Activated CD4-positive, alpha-beta T cell treated with anti-CD3 and anti-CD28 coated beads for 36 hours (primary cell): ENCODE data around the gene TRDMT1. TPM values are rescaled to one million over a fixed set of nuclear protein-coding genes. Genes with fewer than 3 reads are reported as not detected.
A peak's percentile ranks its signal among the peaks of the same experiment; 100 is the strongest.

Experiments used
- ATAC-seq: fragments of 200-7000 bp; cut with Tn5 transposase; one replicate; pipeline ENCODE4 v1.10.0; 2021; ENCODE audit warnings: mild to moderate bottlenecking, moderate library complexity
- CTCF ChIA-PET: fragments of 350-600 bp; sonication (Branson Sonifier 250); formaldehyde crosslinking; loops from one replicate; lab custom pipeline; 2021; ENCODE audit warnings: antibody characterized with exemption; lab: Charles Lee
- POLR2A ChIA-PET: fragments of 350-600 bp; sonication (Branson Sonifier 250); formaldehyde crosslinking; loops from one replicate; lab custom pipeline; 2021; ENCODE audit warnings: antibody characterized with exemption, inconsistent platforms; lab: Charles Lee
- DNase-seq: peaks from one replicate; pipeline ENCODE4 v3.0.0-alpha.2; 2020
- H3K27ac Mint-ChIP-seq: one replicate; pipeline ENCODE4 v1.8.0; 2021; ENCODE audit warnings: mixed read lengths
- H3K27me3 Mint-ChIP-seq: one replicate; pipeline ENCODE4 v1.8.0; 2021; ENCODE audit warnings: mixed read lengths
- H3K36me3 Mint-ChIP-seq: one replicate; pipeline ENCODE4 v1.8.0; 2021; ENCODE audit warnings: low read depth, mixed read lengths
- H3K4me1 Mint-ChIP-seq: one replicate; pipeline ENCODE4 v1.8.0; 2021; ENCODE audit warnings: mixed read lengths
- H3K4me3 Mint-ChIP-seq: one replicate; pipeline ENCODE4 v1.8.0; 2021; ENCODE audit warnings: mild to moderate bottlenecking, moderate library complexity, mixed read lengths
- H3K9me3 Mint-ChIP-seq: one replicate; pipeline ENCODE4 v1.8.0; 2021; ENCODE audit warnings: low read depth, mixed read lengths
- intact Hi-C, 2 experiments: fragments of 100-400 bp; cut with DNase I in 1 of 2; cut with micrococcal nuclease in 1 of 2; formaldehyde crosslinking; loops; one replicate each; pipeline versions ENCODE4 v1.14.2 to v1.15.1; 2022 to 2024; cut with DNase I, micrococcal nuclease
- total RNA-seq, 2 experiments: library from RNA; stranded (reverse); gene quantifications; one replicate each; pipeline ENCODE4 v1.2.3, GENCODE V29; 2021

TRDMT1 gene, protein sequence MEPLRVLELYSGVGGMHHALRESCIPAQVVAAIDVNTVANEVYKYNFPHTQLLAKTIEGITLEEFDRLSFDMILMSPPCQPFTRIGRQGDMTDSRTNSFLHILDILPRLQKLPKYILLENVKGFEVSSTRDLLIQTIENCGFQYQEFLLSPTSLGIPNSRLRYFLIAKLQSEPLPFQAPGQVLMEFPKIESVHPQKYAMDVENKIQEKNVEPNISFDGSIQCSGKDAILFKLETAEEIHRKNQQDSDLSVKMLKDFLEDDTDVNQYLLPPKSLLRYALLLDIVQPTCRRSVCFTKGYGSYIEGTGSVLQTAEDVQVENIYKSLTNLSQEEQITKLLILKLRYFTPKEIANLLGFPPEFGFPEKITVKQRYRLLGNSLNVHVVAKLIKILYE
- 10 to 100 TPM in 1 of 2 experiments, 1 to 10 TPM in 1; 6.6 to 11.6 TPM for total RNA-seq

DNA sequence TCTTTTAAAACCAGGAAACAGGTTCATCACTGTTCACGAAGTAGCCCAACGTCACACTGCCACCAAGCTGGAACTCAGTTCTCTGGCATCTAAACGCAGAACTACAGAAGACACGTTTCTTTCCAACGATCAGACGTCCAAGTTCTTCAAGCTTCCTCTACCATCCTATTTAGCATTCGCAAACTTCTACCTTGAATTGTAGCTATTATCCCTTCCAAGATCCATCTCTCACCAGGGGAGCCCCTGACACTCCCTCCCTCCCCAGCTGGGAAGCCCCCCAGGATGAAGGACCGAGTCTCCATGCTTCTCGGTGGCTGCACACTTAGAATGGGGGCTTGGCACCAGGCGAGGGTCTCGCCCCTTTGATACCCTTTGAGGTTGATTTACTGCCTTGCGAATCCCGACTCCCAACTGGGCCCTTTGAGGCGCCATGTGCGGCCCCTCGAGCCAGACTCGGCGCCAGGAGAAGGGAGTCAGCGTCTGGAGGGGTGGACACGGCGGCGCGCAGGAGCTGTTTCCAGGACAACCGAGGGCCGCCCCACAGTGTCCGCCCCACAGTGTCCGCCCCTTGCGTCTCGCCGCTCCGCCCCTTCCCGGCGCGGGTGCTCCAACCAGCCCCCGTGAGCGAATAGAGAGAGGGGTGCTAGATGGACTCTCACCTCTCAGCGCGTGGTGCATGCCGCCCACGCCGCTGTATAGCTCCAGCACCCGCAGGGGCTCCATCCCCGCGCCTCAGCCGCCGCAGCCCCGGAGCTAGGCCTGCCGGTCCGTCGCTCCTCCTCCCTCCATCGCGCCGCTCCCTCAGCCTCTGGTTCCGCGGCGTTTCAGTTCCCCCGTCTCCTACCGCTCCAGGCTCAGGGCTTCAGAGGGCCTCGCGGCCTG, at the start of gene TRDMT1:
Gene TRDMT1 (minus strand): TSS at position 761 of the 882 bp plus-strand sequence. CDS start 38 bp downstream, at position 723.
- ChIA-PET CTCF (interaction anchor here (0.8 to 2.6 kb wide), 8 partner anchors 9 to 56 kb away, joined by 3 to 18 read pairs (median 4); no protein-coding TSS in a partner anchor), POLR2A (interaction anchor here (0.7 to 2.0 kb wide), 7 partner anchors 15 to 442 kb away, joined by 3 to 13 read pairs (median 4); partner anchors contain the start of genes STAM and VIM)
- ATAC-seq (peak; percentile 91), DNase-seq (peak; percentile 85)
- Mint-ChIP-seq H3K4me1 (peaks cover 46% of the 10 kb centered on the region), H3K4me3 (peak within 1 kb of the TSS; percentile 86), H3K27me3 (no peaks in the 10 kb centered on the region), H3K36me3 (no peaks in the 10 kb centered on the region), H3K9me3 (no peaks in the 10 kb centered on the region), H3K27ac (peak within 1 kb of the TSS; percentile 89)
- intact Hi-C loops: loop anchor here (1.0 to 10.0 kb wide), 9 partner anchors 15 to 1454 kb away; partner anchors contain the start of genes ARL5B (in 1 of the 2), NSUN6 (in 1 of the 2), PTER (in 1 of the 2) and STAM (in 1 of the 2)

DNA sequence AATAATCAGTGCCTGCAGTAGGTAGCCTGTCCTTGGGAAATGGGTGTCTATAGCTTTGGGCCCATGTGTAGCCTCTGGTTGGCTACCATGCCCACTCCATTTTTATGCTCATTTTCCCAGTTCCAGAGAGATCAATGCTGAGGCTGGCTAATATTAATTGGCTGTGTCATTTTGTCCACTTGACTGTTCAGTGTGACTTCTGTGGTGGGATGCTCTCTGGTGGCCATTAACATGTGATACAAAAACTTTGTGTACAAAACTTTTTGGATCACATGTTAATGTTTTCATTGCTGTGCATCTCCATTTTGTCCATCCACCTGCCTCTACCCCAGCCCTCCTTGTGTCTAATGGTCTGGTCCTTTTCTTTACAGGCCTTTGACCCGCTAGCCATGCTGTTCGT, 49.3 kb upstream of the TRDMT1 start:
- H3K9me3 Mint-ChIP-seq: no peaks in the 10 kb centered on the region
- H3K4me3 Mint-ChIP-seq: no peak overlapping the region
- peaks cover 3% of the 10 kb centered on the region for H3K27me3 Mint-ChIP-seq
- H3K4me1 Mint-ChIP-seq: peaks cover 3% of the 10 kb centered on the region
- H3K36me3 Mint-ChIP-seq: no peaks in the 10 kb centered on the region
- ChIA-PET CTCF (no interaction called here), POLR2A (no interaction called here)
- intact Hi-C loops: loop anchor here in 1 of 2 experiments (10.0 kb wide), 1 partner anchor 1346 kb away; no protein-coding TSS in a partner anchor
- ATAC-seq: no peak
- DNase-seq: no peak
- no peak overlapping the region for H3K27ac Mint-ChIP-seq

DNA sequence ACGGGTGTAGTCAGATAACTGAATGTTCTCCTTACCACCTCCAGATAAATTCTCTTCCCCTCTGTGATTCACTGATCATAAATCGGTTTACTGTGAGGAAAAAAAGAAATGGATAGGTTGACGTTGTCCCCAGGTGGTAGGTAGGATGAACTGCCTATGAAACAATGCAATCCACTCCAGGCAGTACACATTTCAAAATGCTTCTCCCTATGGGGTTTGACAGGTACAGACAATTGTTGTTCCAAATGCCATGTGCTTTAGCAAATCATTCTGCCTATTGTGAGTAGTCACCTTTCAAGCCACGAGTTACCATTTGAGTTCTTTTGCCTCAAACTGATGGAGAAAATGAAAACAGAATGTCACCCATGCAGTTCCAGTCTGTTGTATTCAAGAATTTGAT, 48.3 kb upstream of the TRDMT1 start:
- no peaks in the 10 kb centered on the region for H3K36me3 Mint-ChIP-seq
- CTCF ChIA-PET: no interaction called here
- no peaks in the 10 kb centered on the region for H3K9me3 Mint-ChIP-seq
- peak; percentile 77 for ATAC-seq
- no peaks in the 10 kb centered on the region for H3K27me3 Mint-ChIP-seq
- POLR2A ChIA-PET: no interaction called here
- H3K27ac Mint-ChIP-seq: no peak overlapping the region
- intact Hi-C loops: loop anchor here (2.0 to 10.0 kb wide), 2 partner anchors 407 to 1345 kb away; no protein-coding TSS in a partner anchor
- no peak overlapping the region for H3K4me3 Mint-ChIP-seq
- no peaks in the 10 kb centered on the region for H3K4me1 Mint-ChIP-seq
- no peak for DNase-seq

DNA sequence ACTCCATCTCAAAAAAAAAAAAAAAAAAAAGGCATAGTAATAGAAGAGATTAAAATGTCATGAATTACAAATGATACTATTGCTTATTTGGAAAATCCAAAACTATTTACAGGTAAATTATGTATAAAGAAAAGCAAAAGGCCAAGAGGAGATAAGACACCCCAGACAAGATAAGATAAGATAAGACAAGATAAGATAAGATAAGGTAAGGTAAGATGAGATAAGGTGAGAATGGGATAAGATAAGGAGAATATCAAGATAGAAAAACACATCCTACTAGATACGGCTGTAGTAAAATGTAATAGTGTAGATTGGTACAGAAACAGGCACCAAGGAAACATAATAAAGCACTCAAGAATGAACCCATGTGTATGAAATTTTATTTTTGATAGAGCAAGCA, 47.5 kb upstream of the TRDMT1 start:
- H3K4me3 Mint-ChIP-seq: no peak overlapping the region
- intact Hi-C loops: loop anchor here in 1 of 2 experiments (2.0 kb wide), 1 partner anchor 406 kb away; no protein-coding TSS in a partner anchor
- no peaks in the 10 kb centered on the region for H3K9me3 Mint-ChIP-seq
- H3K27me3 Mint-ChIP-seq: no peaks in the 10 kb centered on the region
- ATAC-seq (no peak), DNase-seq (no peak)
- H3K4me1 Mint-ChIP-seq: no peaks in the 10 kb centered on the region
- no peak overlapping the region for H3K27ac Mint-ChIP-seq
- ChIA-PET CTCF (interaction anchor here (0.7 kb wide), 1 partner anchor 70 kb away, joined by 3 read pairs; no protein-coding TSS in a partner anchor), POLR2A (no interaction called here)
- no peaks in the 10 kb centered on the region for H3K36me3 Mint-ChIP-seq

DNA sequence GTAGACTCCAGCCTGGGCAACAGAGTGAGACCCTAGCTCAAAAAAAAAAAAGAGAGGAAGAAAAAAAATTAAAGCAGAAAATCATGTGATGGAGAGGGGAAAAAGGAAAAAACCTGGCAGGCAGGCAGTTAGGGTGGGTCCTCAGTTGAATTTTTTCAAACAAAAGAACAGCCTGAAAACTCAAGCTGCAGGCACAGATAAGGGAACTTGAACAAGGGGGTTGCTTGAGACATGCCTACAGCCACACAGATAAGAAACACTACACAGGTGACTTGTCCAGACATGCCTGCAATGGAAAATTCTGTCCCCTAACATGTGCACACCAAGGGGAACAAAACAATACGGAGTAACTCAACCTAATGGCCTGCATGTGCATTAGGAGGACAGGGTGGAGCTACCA, 45.7 kb upstream of the TRDMT1 start:
- ATAC-seq: no peak
- intact Hi-C loops: no loop called here
- POLR2A ChIA-PET: no interaction called here
- CTCF ChIA-PET: interaction anchor here (0.9 kb wide), 1 partner anchor 33 kb away, joined by 4 read pairs; no protein-coding TSS in a partner anchor
- no peaks in the 10 kb centered on the region for H3K36me3 Mint-ChIP-seq
- H3K4me3 Mint-ChIP-seq: no peak overlapping the region
- H3K27ac Mint-ChIP-seq: no peak overlapping the region
- no peak for DNase-seq
- H3K4me1 Mint-ChIP-seq: no peaks in the 10 kb centered on the region
- H3K27me3 Mint-ChIP-seq: no peaks in the 10 kb centered on the region
- H3K9me3 Mint-ChIP-seq: no peaks in the 10 kb centered on the region

DNA sequence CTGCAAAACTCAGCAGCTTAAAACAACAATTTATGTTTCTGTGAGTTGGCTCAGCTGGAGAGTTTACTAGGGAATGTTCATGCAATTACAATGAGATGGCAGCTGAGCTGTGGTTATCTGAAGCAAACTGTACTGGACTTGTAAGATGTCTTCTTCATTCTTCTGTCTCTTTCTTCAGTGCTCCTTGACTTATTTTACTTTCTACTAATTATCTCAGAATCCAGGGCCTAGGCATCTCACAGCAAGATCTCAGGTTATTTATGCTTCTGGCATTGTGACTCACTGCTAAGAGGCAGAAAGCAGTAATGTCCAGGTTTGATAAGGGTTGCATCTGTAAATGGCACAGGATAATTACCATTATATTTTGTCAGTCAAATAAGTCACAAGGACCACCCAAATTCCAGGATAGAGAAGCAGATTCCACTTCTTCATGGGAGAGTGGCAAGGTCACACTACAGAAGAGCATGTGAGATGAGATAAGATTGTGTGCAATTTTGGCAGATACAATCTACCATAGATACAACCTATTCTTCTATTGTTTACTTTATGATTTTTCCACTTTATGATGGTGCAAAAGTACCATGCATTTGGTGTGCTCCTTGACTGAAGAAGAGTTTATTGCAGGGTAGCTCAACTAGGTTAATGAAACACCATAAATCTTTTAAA, 43.4 kb upstream of the TRDMT1 start:
- Mint-ChIP-seq H3K27me3 (no peaks in the 10 kb centered on the region), H3K4me3 (no peak overlapping the region), H3K9me3 (no peaks in the 10 kb centered on the region), H3K36me3 (no peaks in the 10 kb centered on the region), H3K4me1 (peaks cover 6% of the 10 kb centered on the region), H3K27ac (no peak overlapping the region)
- POLR2A ChIA-PET: no interaction called here
- intact Hi-C loops: no loop called here
- CTCF ChIA-PET: interaction anchor here (0.8 to 1.3 kb wide), 3 partner anchors 12 to 408 kb away, joined by 3 to 5 read pairs (median 3); no protein-coding TSS in a partner anchor
- DNase-seq: no peak
- no peak for ATAC-seq

DNA sequence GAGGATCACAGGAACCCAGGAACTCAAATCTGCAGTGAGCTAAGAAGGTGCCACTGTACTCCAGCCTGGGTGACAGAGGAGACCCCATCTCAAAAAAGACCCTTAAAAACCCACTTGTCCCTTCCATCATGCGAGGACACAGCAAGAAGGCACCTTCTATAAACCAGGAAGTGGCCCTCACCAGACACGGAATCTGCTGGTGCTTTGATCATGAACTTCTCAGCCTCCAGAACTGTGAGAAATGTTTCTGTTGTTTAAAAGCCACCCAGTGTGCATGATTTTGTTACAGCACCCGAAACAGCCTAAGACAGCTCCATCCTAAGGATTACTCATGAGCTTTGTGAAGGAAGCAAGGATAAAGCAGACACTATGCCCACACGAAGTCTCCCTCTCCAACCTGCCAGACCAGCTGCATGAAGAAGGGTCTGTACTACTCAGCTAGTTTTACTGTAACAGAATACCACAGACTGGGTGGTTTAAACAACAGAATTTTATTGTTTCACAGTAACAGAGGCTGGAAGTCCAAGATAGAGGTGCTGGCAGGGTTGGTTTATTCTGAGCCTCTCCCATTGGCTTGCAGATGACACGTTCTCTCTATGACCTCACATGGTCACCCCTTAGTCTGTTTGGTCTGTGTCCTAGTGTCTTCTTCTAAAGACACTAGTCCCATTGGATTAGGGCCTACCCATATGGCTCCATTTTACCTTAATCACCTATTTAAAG, 40.3 kb upstream of the TRDMT1 start:
- DNase-seq (no peak), ATAC-seq (no peak)
- Mint-ChIP-seq H3K4me1 (peaks cover 7% of the 10 kb centered on the region), H3K4me3 (no peak overlapping the region), H3K9me3 (no peaks in the 10 kb centered on the region), H3K36me3 (peaks cover 6% of the 10 kb centered on the region), H3K27me3 (no peaks in the 10 kb centered on the region), H3K27ac (no peak overlapping the region)
- CTCF ChIA-PET: interaction anchor here (0.7 to 1.2 kb wide), 8 partner anchors 8 to 413 kb away, joined by 3 to 4 read pairs (median 3); no protein-coding TSS in a partner anchor
- intact Hi-C loops: no loop called here
- POLR2A ChIA-PET: no interaction called here

DNA sequence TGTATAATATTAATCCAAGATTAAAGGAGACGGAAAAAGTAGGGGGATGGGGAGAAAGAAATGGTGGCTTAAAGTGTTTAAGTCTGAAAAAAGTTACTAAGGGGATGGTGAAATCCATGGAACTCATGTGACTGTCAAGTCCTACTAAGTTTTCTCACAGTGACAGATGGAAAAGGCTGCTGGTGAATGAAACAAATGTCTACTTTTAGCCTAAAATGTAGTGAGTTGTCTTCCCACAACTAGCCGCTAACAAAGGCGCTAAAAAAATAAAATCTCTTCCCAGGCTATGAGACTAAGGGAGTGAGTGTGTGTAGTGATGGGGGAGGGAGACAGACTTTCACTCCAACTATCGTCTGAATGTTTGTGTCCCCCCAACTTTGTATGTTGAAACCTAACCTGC, 39.1 kb upstream of the TRDMT1 start:
- no peaks in the 10 kb centered on the region for H3K9me3 Mint-ChIP-seq
- DNase-seq: no peak
- intact Hi-C loops: no loop called here
- no peak for ATAC-seq
- no peaks in the 10 kb centered on the region for H3K27me3 Mint-ChIP-seq
- no peak overlapping the region for H3K27ac Mint-ChIP-seq
- POLR2A ChIA-PET: no interaction called here
- CTCF ChIA-PET: interaction anchor here (1.1 kb wide), 1 partner anchor 11 kb away, joined by 4 read pairs; no protein-coding TSS in a partner anchor
- H3K36me3 Mint-ChIP-seq: peaks cover 17% of the 10 kb centered on the region
- no peak overlapping the region for H3K4me3 Mint-ChIP-seq
- H3K4me1 Mint-ChIP-seq: peaks cover 13% of the 10 kb centered on the region

DNA sequence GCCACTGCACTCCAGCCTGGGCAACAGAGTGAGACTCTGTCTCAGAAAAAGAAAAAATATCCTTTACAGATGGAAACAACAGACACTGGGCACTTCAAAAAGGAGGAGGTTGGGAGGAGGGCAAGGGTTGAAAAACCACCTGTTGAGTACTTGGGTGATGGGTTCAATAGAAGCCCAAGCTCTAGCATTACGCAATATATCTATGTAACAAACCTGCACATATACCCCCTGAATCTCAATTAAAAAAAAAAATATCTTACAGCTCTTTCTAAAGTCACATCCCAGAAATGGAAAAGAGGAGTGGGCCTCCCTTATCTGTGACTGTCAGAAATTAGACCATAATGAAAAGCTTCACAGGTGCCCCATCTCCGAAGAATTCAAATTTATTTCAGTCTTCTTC, 38.6 kb upstream of the TRDMT1 start:
- Mint-ChIP-seq H3K4me1 (peaks cover 17% of the 10 kb centered on the region), H3K36me3 (peaks cover 23% of the 10 kb centered on the region), H3K27me3 (no peaks in the 10 kb centered on the region), H3K9me3 (no peaks in the 10 kb centered on the region), H3K27ac (no peak overlapping the region), H3K4me3 (no peak overlapping the region)
- ATAC-seq: no peak
- DNase-seq: no peak
- intact Hi-C loops: no loop called here
- ChIA-PET POLR2A (no interaction called here), CTCF (no interaction called here)

DNA sequence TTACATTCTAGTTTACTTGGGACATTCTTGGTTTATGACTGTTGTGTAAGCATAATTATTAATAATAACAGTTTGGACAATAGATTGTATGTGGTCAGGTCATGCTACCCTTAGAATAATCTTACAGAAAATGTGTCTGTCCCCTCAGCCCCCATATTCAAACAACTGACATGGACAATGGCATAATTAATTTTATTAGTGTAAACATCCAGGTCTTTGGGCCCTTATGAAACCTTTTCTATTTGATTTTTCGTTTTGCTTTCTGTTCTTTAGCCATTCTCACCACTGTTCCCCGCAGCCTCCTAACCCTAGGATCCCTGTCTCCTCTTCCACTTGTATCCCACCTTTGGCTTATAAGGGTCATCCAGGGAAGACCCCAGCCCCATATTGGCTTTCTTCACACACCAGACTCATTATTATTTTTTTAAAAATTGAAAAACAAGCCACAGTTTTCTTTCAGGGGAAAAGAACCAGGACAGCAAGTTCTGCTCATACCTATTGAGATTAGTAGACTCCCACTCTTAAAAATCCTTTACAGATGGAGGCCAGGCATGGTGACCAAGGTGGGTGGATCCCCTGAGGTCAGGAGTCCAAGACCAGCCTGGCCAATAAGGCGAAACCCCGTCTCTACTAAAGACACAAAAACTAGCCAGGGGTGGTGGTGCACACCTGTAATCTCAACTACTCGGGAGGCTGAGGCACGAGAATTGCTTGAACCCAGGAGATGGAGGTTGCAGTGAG, 38.0 kb upstream of the TRDMT1 start:
- no peak for DNase-seq
- intact Hi-C loops: no loop called here
- H3K36me3 Mint-ChIP-seq: peaks cover 28% of the 10 kb centered on the region
- ChIA-PET POLR2A (no interaction called here), CTCF (no interaction called here)
- H3K4me3 Mint-ChIP-seq: no peak overlapping the region
- no peak overlapping the region for H3K27ac Mint-ChIP-seq
- no peak for ATAC-seq
- no peaks in the 10 kb centered on the region for H3K9me3 Mint-ChIP-seq
- H3K4me1 Mint-ChIP-seq: peaks cover 23% of the 10 kb centered on the region
- H3K27me3 Mint-ChIP-seq: no peaks in the 10 kb centered on the region
